Activated naive CD4-positive, alpha-beta T cell treated with anti-CD3 and anti-CD28 coated beads for 36 hours (primary cell): ENCODE data around the gene EXOG. TPM values are rescaled to one million over a fixed set of nuclear protein-coding genes. Genes with fewer than 3 reads are reported as not detected.
A peak's percentile ranks its signal among the peaks of the same experiment; 100 is the strongest.

ENCODE experiments used
- CTCF ChIA-PET: fragments of 350-600 bp; sonication (Branson Sonifier 250); formaldehyde crosslinking; loops from one replicate; lab custom pipeline; 2021; ENCODE audit warnings: antibody characterized with exemption; lab: Charles Lee
- DNase-seq: peaks from one replicate; pipeline ENCODE4 v3.0.0-alpha.2; 2020
- H3K27ac Mint-ChIP-seq: one replicate; pipeline ENCODE4 v1.8.0; 2021; ENCODE audit warnings: mild to moderate bottlenecking, mixed read lengths
- H3K27me3 Mint-ChIP-seq: one replicate; pipeline ENCODE4 v1.8.0; 2021; ENCODE audit warnings: low read depth, mixed read lengths
- H3K36me3 Mint-ChIP-seq: one replicate; pipeline ENCODE4 v1.8.0; 2021; ENCODE audit warnings: low read depth, mixed read lengths
- H3K4me1 Mint-ChIP-seq: one replicate; pipeline ENCODE4 v1.8.0; 2021; ENCODE audit warnings: low read depth, mixed read lengths
- H3K4me3 Mint-ChIP-seq: one replicate; pipeline ENCODE4 v1.8.0; 2021; ENCODE audit warnings: mild to moderate bottlenecking, moderate library complexity, mixed read lengths
- H3K9me3 Mint-ChIP-seq: one replicate; pipeline ENCODE4 v1.8.0; 2021; ENCODE audit warnings: mixed read lengths
- intact Hi-C: fragments of 100-400 bp; cut with micrococcal nuclease; formaldehyde crosslinking; loops from one replicate; pipeline ENCODE4 v1.15.1; 2023
- total RNA-seq, 2 experiments: library from RNA; stranded (reverse); gene quantifications; one replicate each; pipeline ENCODE4 v1.2.3, GENCODE V29; 2021

Gene EXOG
- total RNA-seq, 2 experiments from 2014 or later = 15.9 to 17.3 TPM

- Mint-ChIP-seq H3K4me3 (no peak overlapping the region), H3K36me3 (no peaks in the 10 kb centered on the region), H3K4me1 (peaks cover 8% of the 10 kb centered on the region), H3K9me3 (no peaks in the 10 kb centered on the region), H3K27me3 (no peaks in the 10 kb centered on the region), H3K27ac (no peak overlapping the region)
- CTCF ChIA-PET = no interaction called here
- no peak for DNase-seq
- intact Hi-C loops = no loop called here
Observed at GRCh38 chr3:38476157-38476756, 19.9 kb upstream of the EXOG start.

DNA sequence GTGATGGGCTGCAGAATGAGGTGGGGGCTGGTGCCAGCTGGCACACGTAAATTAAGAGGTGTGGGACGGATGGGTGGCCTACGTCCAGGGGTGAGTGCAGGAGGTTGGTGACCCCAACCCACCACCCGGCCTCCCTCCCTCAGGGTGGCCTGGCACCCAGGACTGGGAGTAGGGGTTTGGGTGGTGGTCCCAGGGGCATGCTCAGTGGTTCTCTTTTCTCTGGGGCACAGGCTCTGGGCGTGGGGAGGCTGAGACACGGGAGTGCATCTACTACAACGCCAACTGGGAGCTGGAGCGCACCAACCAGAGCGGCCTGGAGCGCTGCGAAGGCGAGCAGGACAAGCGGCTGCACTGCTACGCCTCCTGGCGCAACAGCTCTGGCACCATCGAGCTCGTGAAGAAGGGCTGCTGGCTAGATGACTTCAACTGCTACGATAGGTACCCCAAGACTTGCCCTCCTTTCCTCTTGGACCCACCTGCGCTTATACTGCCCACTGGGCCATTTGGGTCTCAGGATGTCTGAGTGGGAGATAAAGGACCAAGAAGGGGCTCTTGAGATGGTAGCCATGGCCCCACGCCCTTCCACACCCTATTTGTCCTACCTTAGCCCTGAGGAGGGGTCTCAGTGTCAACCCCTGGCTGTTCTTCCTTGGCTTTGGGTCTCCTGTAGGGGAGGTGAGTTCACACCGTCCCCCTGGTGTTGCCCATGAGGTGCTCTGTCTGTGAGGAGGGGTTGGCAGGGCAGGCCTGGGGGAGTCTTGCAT lies 18.9 kb upstream of the EXOG start:
- Mint-ChIP-seq H3K4me3 (no peak overlapping the region), H3K9me3 (no peaks in the 10 kb centered on the region), H3K27me3 (no peaks in the 10 kb centered on the region), H3K27ac (no peak overlapping the region), H3K4me1 (peaks cover 8% of the 10 kb centered on the region), H3K36me3 (no peaks in the 10 kb centered on the region)
- CTCF ChIA-PET = no interaction called here
- intact Hi-C loops = no loop called here
- DNase-seq = no peak

- no peak for DNase-seq
- Mint-ChIP-seq H3K27ac (no peak overlapping the region), H3K4me1 (peaks cover 6% of the 10 kb centered on the region), H3K9me3 (no peaks in the 10 kb centered on the region), H3K36me3 (no peaks in the 10 kb centered on the region), H3K27me3 (no peaks in the 10 kb centered on the region), H3K4me3 (no peak overlapping the region)
- intact Hi-C loops = no loop called here
- CTCF ChIA-PET = interaction anchor here (0.9 to 1.1 kb wide), 2 partner anchors 101 to 180 kb away, joined by 3 to 5 read pairs; no protein-coding TSS in a partner anchor
Observed at GRCh38 chr3:38477839-38478450, 18.2 kb upstream of the EXOG start.

GRCh38 chr3:38478901-38479300 lies 17.2 kb upstream of the EXOG start:
- CTCF ChIA-PET = interaction anchor here (0.9 to 5.1 kb wide), 4 partner anchors 13 to 181 kb away, joined by 3 to 48 read pairs (median 5); partner anchors contain the start of gene XYLB
- Mint-ChIP-seq H3K27ac (no peak overlapping the region), H3K27me3 (no peaks in the 10 kb centered on the region), H3K4me1 (no peaks in the 10 kb centered on the region), H3K36me3 (peaks cover 5% of the 10 kb centered on the region), H3K4me3 (no peak overlapping the region), H3K9me3 (no peaks in the 10 kb centered on the region)
- intact Hi-C loops = no loop called here
- no peak for DNase-seq

- CTCF ChIA-PET = interaction anchor here (0.6 to 5.1 kb wide), 17 partner anchors 8 to 506 kb away, joined by 3 to 48 read pairs (median 5); partner anchors contain the start of genes EXOG and XYLB
- H3K4me1 Mint-ChIP-seq = no peaks in the 10 kb centered on the region
- DNase-seq = peak; percentile 63
- H3K27ac Mint-ChIP-seq = no peak overlapping the region
- no peaks in the 10 kb centered on the region for H3K27me3 Mint-ChIP-seq
- intact Hi-C loops = loop anchor here (1.0 to 5.0 kb wide), 4 partner anchors 133 to 505 kb away; partner anchors contain the start of genes ACAA1, MYD88 and XYLB
- H3K36me3 Mint-ChIP-seq = peaks cover 5% of the 10 kb centered on the region
- H3K9me3 Mint-ChIP-seq = no peaks in the 10 kb centered on the region
- no peak overlapping the region for H3K4me3 Mint-ChIP-seq
Observed at GRCh38 chr3:38479431-38480092, 16.6 kb upstream of the EXOG start.

DNA sequence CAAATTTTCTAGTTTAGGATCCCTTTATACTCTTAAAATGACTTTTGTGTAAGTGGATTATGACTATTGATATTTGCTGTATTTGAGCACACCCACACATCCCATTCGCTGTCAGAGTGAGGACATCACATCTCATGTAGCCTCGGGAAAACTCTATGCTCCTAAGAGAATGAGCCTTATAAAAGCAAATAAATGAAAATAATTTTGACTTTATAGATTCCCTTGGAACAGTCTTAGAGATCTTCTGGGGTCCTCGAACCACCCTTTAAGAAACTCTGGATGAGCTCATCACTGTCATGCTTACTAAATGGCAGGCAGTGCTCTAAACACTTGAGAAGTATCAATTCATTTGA lies 16.1 kb upstream of the EXOG start:
- CTCF ChIA-PET = interaction anchor here (0.6 to 5.1 kb wide), 21 partner anchors 8 to 506 kb away, joined by 3 to 48 read pairs (median 4); partner anchors contain the start of genes EXOG and XYLB
- Mint-ChIP-seq H3K27me3 (no peaks in the 10 kb centered on the region), H3K36me3 (peaks cover 5% of the 10 kb centered on the region), H3K9me3 (no peaks in the 10 kb centered on the region), H3K4me3 (no peak overlapping the region), H3K4me1 (no peaks in the 10 kb centered on the region), H3K27ac (no peak overlapping the region)
- intact Hi-C loops = loop anchor here (1.0 to 5.0 kb wide), 4 partner anchors 134 to 506 kb away; partner anchors contain the start of genes ACAA1, MYD88 and XYLB
- no peak for DNase-seq

DNA sequence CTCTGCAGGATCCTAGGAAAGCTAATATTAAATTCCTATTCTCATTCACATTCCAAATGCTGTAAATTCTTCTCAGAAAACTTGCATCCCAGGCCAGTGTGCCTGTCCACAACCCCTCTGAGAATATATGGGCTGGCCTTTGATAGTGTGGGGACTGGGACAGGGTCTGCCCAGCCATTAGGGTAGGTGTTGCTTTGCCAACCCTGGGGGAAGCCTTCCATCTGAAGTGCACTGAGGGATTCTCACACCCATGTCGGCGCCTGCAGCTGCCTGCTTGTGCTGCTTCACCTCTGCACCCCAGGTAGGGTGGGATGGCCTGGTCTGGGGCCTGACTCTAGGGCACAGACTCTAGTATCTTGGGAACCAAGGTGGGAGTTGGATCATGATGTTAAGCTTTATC lies 15.2 kb upstream of the EXOG start:
- no peak overlapping the region for H3K4me3 Mint-ChIP-seq
- peaks cover 5% of the 10 kb centered on the region for H3K36me3 Mint-ChIP-seq
- H3K27ac Mint-ChIP-seq = no peak overlapping the region
- no peaks in the 10 kb centered on the region for H3K27me3 Mint-ChIP-seq
- no peaks in the 10 kb centered on the region for H3K4me1 Mint-ChIP-seq
- CTCF ChIA-PET = interaction anchor here (0.8 to 5.1 kb wide), 15 partner anchors 9 to 480 kb away, joined by 3 to 48 read pairs (median 5); partner anchors contain the start of genes EXOG and XYLB
- no peaks in the 10 kb centered on the region for H3K9me3 Mint-ChIP-seq
- intact Hi-C loops = loop anchor here (1.0 to 5.0 kb wide), 4 partner anchors 135 to 507 kb away; partner anchors contain the start of genes ACAA1, MYD88 and XYLB
- no peak for DNase-seq

DNA sequence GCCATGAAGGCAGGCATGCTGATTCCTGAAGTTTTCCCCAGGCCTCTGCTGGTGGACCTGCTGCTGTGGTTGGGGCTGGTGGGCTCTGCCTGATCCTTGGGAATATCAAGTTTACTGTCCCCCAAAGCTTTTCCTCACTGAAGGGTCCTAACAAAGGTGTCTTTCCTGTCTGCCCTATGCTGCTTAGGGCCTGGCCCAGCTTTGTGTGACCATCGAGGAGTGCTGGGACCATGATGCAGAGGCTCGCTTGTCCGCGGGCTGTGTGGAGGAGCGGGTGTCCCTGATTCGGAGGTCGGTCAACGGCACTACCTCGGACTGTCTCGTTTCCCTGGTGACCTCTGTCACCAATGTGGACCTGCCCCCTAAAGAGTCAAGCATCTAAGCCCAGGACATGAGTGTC lies 13.2 kb upstream of the EXOG start:
- Mint-ChIP-seq H3K36me3 (peaks cover 5% of the 10 kb centered on the region), H3K4me1 (no peaks in the 10 kb centered on the region), H3K4me3 (no peak overlapping the region), H3K9me3 (no peaks in the 10 kb centered on the region), H3K27me3 (no peaks in the 10 kb centered on the region), H3K27ac (no peak overlapping the region)
- DNase-seq = no peak
- intact Hi-C loops = loop anchor here (5.0 kb wide), 1 partner anchor 346 kb away; the partner anchor contains the start of genes ACAA1 and MYD88
- CTCF ChIA-PET = interaction anchor here (0.6 to 5.1 kb wide), 7 partner anchors 8 to 509 kb away, joined by 3 to 48 read pairs (median 3); partner anchors contain the start of gene XYLB

GRCh38 chr3:38487323-38487722 lies 8.8 kb upstream of the EXOG start:
- intact Hi-C loops = no loop called here
- Mint-ChIP-seq H3K27me3 (no peaks in the 10 kb centered on the region), H3K9me3 (no peaks in the 10 kb centered on the region), H3K36me3 (peaks cover 5% of the 10 kb centered on the region), H3K4me3 (no peak overlapping the region), H3K27ac (no peak overlapping the region), H3K4me1 (no peaks in the 10 kb centered on the region)
- CTCF ChIA-PET = interaction anchor here (1.6 kb wide), 1 partner anchor 9 kb away, joined by 4 read pairs; the partner anchor contains the start of gene EXOG
- DNase-seq = no peak

DNA sequence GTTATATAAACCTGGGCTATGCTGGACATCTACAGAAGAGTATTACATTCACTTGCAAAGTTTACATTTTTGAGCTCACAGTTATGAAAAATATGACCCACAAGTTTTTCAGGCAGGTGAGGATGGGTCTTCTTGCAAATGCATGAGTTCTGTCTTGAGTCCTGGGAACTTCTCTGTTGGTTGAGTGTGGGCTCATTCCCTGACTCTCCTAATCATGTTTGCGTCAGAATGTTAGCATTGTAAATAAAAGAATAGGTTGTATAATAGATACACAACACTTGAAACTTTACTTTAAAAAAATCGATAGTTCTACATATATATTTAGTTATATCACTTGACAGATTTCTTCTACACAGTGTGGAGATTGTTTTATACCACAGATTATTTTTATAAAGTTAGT lies 7.2 kb upstream of the EXOG start:
- CTCF ChIA-PET = interaction anchor here (0.6 kb wide), 1 partner anchor 513 kb away, joined by 4 read pairs; no protein-coding TSS in a partner anchor
- Mint-ChIP-seq H3K27me3 (no peaks in the 10 kb centered on the region), H3K4me3 (no peak overlapping the region)

DNA sequence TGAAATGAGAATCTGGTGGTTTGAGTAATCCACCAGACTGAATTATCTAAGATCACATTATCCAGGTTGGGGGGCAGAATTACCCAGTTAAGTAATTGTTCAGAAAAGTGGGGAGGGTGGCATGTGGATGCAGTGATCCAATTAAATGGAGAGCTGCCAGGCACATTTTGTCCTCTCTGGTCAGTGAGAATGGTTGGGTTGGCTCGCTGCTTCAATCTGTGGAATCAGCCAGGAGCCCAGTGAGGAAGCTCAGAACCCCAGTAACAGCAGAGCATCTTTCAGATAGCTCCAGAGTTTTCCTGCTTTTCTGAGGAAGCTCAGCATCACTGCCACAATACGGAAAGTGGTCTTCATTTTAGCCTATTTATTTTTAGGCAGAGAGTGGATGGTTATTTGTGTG lies 6.4 kb upstream of the EXOG start:
- Mint-ChIP-seq H3K4me3 (no peak overlapping the region), H3K4me1 (no peaks in the 10 kb centered on the region), H3K9me3 (no peaks in the 10 kb centered on the region), H3K27me3 (no peaks in the 10 kb centered on the region), H3K27ac (no peak overlapping the region), H3K36me3 (no peaks in the 10 kb centered on the region)
- intact Hi-C loops = no loop called here
- DNase-seq = no peak
- CTCF ChIA-PET = interaction anchor here (0.5 to 2.0 kb wide), 4 partner anchors 9 to 513 kb away, joined by 3 to 6 read pairs (median 3); no protein-coding TSS in a partner anchor

More for the DNA sequence above, 7.2 kb upstream of the EXOG start:
- intact Hi-C loops = no loop called here
- Mint-ChIP-seq H3K36me3 (no peaks in the 10 kb centered on the region), H3K27ac (no peak overlapping the region), H3K4me1 (no peaks in the 10 kb centered on the region), H3K9me3 (no peaks in the 10 kb centered on the region)
- no peak for DNase-seq
